CD8-positive, alpha-beta memory T cell (primary cell): ENCODE data around the gene GNB5. TPM values are rescaled to one million over a fixed set of nuclear protein-coding genes. Genes with fewer than 3 reads are reported as not detected.

ENCODE experiments used
- CTCF ChIA-PET: fragments of 350-600 bp; sonication (Branson Sonifier 250); formaldehyde crosslinking; loops from one replicate; lab custom pipeline; 2021; ENCODE audit warnings: antibody characterized with exemption; lab: Charles Lee
- POLR2A ChIA-PET: fragments of 350-600 bp; sonication (Branson Sonifier 250); formaldehyde crosslinking; loops from one replicate; lab custom pipeline; 2021; ENCODE audit warnings: antibody characterized with exemption; lab: Charles Lee
- DNase-seq, 5 donors: peaks; one replicate each; pipeline versions ENCODE4 v3.0.0 to v3.0.0-alpha.2; 2020 to 2022; ENCODE audit warnings: mixed read lengths in 1 of 5
- H3K27ac ChIP-seq: one replicate; pipeline ENCODE4 v1.7.0; 2013; ENCODE audit warnings: low read depth, mild to moderate bottlenecking, low read length, moderate library complexity
- H3K27me3 ChIP-seq: 2 replicates; pipeline ENCODE4 v1.7.0; 2013; ENCODE audit warnings: low read length, mild to moderate bottlenecking; ENCODE audit not compliant: insufficient read depth, poor library complexity, severe bottlenecking
- H3K36me3 ChIP-seq: 2 replicates; pipeline ENCODE4 v1.7.0; 2013; ENCODE audit warnings: mild to moderate bottlenecking, low read length, moderate library complexity; ENCODE audit not compliant: insufficient read depth
- H3K4me1 ChIP-seq: 2 replicates; pipeline ENCODE4 v1.7.0; 2013; ENCODE audit warnings: mild to moderate bottlenecking, low read length, moderate library complexity; ENCODE audit not compliant: insufficient read depth
- H3K4me3 ChIP-seq: 2 replicates; pipeline ENCODE4 v1.7.0; 2013; ENCODE audit warnings: mild to moderate bottlenecking, low read length
- H3K9me3 ChIP-seq: 2 replicates; pipeline ENCODE4 v1.7.0; 2013; ENCODE audit warnings: mild to moderate bottlenecking, low read length
- H3K27ac Mint-ChIP-seq, 8 donors: one replicate each; pipeline ENCODE4 v1.8.0; 2020 to 2021; ENCODE audit warnings: mixed read lengths in 8 of 8, mild to moderate bottlenecking in 6 of 8, inconsistent platforms in 3 of 8, moderate library complexity in 3 of 8
- H3K27me3 Mint-ChIP-seq, 2 donors: one replicate each; pipeline ENCODE4 v1.8.0; 2020 to 2021; ENCODE audit warnings: mixed read lengths in 2 of 2, mild to moderate bottlenecking in 1 of 2, moderate library complexity in 1 of 2
- H3K36me3 Mint-ChIP-seq, 3 donors: one replicate each; pipeline ENCODE4 v1.8.0; 2020 to 2021; ENCODE audit warnings: mixed read lengths in 3 of 3, inconsistent platforms in 1 of 3, mild to moderate bottlenecking in 1 of 3
- H3K4me1 Mint-ChIP-seq, 3 donors: one replicate each; pipeline ENCODE4 v1.8.0; 2020 to 2021; ENCODE audit warnings: mixed read lengths in 3 of 3, inconsistent platforms in 1 of 3, mild to moderate bottlenecking in 1 of 3
- H3K4me3 Mint-ChIP-seq, 7 donors: one replicate each; pipeline ENCODE4 v1.8.0; 2020 to 2021; ENCODE audit warnings: mixed read lengths in 7 of 7, mild to moderate bottlenecking in 6 of 7, moderate library complexity in 4 of 7, inconsistent platforms in 2 of 7
- H3K9me3 Mint-ChIP-seq, 5 donors: one replicate each; pipeline ENCODE4 v1.8.0; 2020 to 2022; ENCODE audit warnings: mixed read lengths in 5 of 5, mild to moderate bottlenecking in 3 of 5, moderate library complexity in 2 of 5, inconsistent platforms in 1 of 5
- polyA plus RNA-seq: library from polyadenylated mRNA; unstranded; fragments of 300-500 nt; fragmentation: Illumina TruSeq; gene quantifications from one replicate; pipeline ENCODE4 v1.2.3, GENCODE V29; 2021
- total RNA-seq, 2 experiments: library from RNA; stranded (reverse); gene quantifications; one replicate each; pipeline ENCODE4 v1.2.3, GENCODE V29; 2021

The GNB5 gene
- total and polyA plus RNA-seq, 3 experiments from 2014 or later: 19.2 to 46.0 (median 21.7) TPM

DNA sequence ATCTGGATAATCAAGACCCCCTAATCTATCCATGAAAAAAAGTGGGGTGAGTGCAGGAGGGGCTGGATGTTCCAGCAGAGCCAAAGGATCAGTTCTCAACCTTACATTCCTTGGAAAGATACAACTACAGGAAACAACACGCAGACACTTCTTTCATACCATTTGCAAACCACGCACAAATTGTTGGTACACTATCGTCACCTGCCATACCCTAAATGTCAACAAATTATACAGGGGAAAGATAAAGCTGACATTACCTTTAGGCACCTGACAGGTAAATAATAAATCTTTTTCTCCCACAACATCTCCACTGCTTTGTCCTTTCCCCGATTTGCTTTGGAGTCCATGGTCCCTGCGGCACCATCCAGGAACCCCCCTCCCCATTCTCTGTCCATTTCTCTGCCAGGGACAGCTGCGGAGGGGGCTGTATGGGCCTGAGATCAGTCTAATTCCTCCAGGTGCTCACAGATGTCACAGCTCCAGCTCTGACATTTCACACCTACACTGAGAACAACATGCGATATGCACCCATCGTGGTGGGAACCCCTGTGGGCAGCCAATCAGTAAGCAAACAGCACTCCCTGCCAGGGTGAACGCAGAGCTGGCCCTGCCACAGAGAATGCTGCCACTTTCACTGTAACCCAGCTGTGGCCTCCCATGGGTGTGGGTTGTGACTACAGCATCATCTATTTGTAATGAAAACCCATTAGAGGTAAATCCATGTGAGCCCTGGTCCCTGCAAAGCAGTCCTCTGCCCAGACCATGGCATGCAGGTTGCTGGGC, 41.0 kb downstream of the GNB5 start:
- Mint-ChIP-seq H3K27ac (peak overlapping the region in 3 of 8 donors; percentile 35 to 88 (median 62)), H3K36me3 (peaks cover 13 to 81% (median 28%) of the 10 kb centered on the region in 3 donors), H3K27me3 (no peaks in the 10 kb centered on the region), H3K4me3 (no peak overlapping the region), H3K4me1 (peaks cover 0 to under 1% (median under 1%) of the 10 kb centered on the region in 3 donors), H3K9me3 (no peaks in the 10 kb centered on the region)
- H3K9me3 ChIP-seq: no peaks in the 10 kb centered on the region
- DNase-seq: no peak
- no peak overlapping the region for H3K27ac ChIP-seq
- ChIA-PET CTCF (interaction anchor here (0.6 kb wide), 1 partner anchor 244 kb away, joined by 4 read pairs; no protein-coding TSS in a partner anchor), POLR2A (no interaction called here)
- no peak overlapping the region for H3K4me3 ChIP-seq
- H3K36me3 ChIP-seq: peaks cover 33% of the 10 kb centered on the region
- H3K27me3 ChIP-seq: no peaks in the 10 kb centered on the region
- H3K4me1 ChIP-seq: no peaks in the 10 kb centered on the region

DNA sequence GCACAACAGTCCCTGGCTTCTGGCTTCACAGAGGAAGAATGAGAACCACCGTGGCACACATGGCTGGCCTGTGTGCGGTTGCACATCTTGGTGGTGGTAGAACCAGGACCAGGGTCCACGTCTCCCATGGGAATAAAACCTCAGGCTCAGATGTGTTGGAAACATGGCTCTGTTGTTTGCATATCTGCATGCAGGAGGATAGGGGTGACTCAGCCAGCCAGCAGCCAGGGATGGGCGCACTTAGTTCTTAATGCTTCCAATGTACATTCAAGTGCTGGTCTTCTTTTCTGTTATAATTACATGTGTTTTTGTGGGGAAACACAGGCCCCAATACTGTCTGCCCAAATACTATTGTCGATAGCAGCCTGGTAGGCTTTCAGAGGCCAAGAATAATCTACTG, 42.8 kb downstream of the GNB5 start:
- peaks cover 13 to 86% (median 26%) of the 10 kb centered on the region in 3 donors for H3K36me3 Mint-ChIP-seq
- H3K27ac Mint-ChIP-seq: no peak overlapping the region
- no peaks in the 10 kb centered on the region for H3K9me3 Mint-ChIP-seq
- Histone ChIP-seq H3K27me3 (no peaks in the 10 kb centered on the region), H3K4me3 (no peak overlapping the region), H3K9me3 (no peaks in the 10 kb centered on the region), H3K27ac (no peak overlapping the region), H3K4me1 (no peaks in the 10 kb centered on the region), H3K36me3 (peaks cover 44% of the 10 kb centered on the region)
- POLR2A ChIA-PET: no interaction called here
- H3K27me3 Mint-ChIP-seq: no peaks in the 10 kb centered on the region
- CTCF ChIA-PET: interaction anchor here (1.1 kb wide), 1 partner anchor 14 kb away, joined by 3 read pairs; no protein-coding TSS in a partner anchor
- no peak for DNase-seq
- no peak overlapping the region for H3K4me3 Mint-ChIP-seq
- no peaks in the 10 kb centered on the region for H3K4me1 Mint-ChIP-seq

DNA sequence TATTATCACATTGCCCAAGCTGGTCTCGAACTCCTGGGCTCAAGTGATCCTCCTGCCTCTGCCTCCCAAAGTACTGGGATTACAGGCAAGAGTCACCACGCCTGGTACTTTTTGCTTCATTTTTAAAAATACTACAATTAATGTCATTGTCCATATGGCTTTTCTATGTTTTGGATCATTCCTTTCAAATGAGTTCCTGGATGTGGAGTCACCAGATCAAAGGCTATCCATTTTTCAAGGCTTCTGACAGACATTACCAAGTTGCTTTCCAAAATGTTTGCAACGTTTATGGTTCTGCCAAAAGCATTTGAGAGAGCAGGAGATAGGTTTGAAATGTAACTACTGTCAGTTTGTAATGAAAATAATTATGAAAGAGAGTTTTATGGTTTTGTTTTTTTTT, 44.4 kb downstream of the GNB5 start:
- Histone ChIP-seq H3K4me3 (no peak overlapping the region), H3K9me3 (no peaks in the 10 kb centered on the region), H3K4me1 (no peaks in the 10 kb centered on the region), H3K27me3 (no peaks in the 10 kb centered on the region), H3K27ac (no peak overlapping the region), H3K36me3 (peaks cover 44% of the 10 kb centered on the region)
- CTCF ChIA-PET: interaction anchor here (1.6 kb wide), 1 partner anchor 81 kb away, joined by 6 read pairs; no protein-coding TSS in a partner anchor
- Mint-ChIP-seq H3K4me3 (no peak overlapping the region), H3K36me3 (peaks cover 13 to 88% (median 28%) of the 10 kb centered on the region in 3 donors), H3K9me3 (no peaks in the 10 kb centered on the region), H3K27me3 (no peaks in the 10 kb centered on the region), H3K27ac (no peak overlapping the region), H3K4me1 (no peaks in the 10 kb centered on the region)
- POLR2A ChIA-PET: interaction anchor here (1.1 kb wide), 1 partner anchor 33 kb away, joined by 3 read pairs; no protein-coding TSS in a partner anchor
- no peak for DNase-seq

GRCh38 chr15:52146261-52146660, 44.9 kb downstream of the GNB5 start:
- ChIA-PET POLR2A (interaction anchor here (1.1 kb wide), 1 partner anchor 34 kb away, joined by 3 read pairs; no protein-coding TSS in a partner anchor), CTCF (interaction anchor here (1.6 kb wide), 1 partner anchor 81 kb away, joined by 6 read pairs; no protein-coding TSS in a partner anchor)
- H3K36me3 Mint-ChIP-seq: peaks cover 13 to 88% (median 30%) of the 10 kb centered on the region in 3 donors
- Histone ChIP-seq H3K27me3 (no peaks in the 10 kb centered on the region), H3K4me1 (no peaks in the 10 kb centered on the region), H3K27ac (no peak overlapping the region), H3K4me3 (no peak overlapping the region), H3K36me3 (peaks cover 39% of the 10 kb centered on the region), H3K9me3 (no peaks in the 10 kb centered on the region)
- no peaks in the 10 kb centered on the region for H3K9me3 Mint-ChIP-seq
- H3K4me1 Mint-ChIP-seq: no peaks in the 10 kb centered on the region
- DNase-seq: no peak
- H3K4me3 Mint-ChIP-seq: no peak overlapping the region
- no peak overlapping the region for H3K27ac Mint-ChIP-seq
- H3K27me3 Mint-ChIP-seq: no peaks in the 10 kb centered on the region

DNA sequence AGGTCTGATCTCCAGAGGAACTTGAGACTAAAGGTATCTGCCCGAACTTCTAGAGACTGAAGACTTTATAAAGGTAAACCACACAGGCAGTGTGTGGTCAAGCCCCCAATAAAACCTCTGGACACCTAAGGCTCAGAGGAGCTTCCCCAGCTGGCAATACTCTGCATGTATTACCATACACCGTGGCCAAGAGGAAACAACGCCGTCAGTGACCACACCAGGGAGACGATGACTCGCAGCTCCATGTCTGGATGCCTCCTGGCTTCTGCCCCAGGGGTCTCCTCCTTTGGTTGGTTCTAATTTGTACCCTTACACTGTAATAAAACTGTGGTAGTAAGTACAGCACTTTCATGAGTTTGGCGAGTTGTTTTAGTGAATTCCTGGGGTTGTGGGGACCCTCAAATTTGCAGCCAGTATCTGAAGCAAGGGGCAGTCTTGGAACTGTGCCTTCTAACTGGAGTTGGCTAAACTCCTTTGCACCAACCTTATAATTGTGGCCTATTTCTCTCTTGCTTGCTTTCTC, 46.5 kb downstream of the GNB5 start:
- Histone ChIP-seq H3K9me3 (no peaks in the 10 kb centered on the region), H3K27me3 (no peaks in the 10 kb centered on the region), H3K4me1 (no peaks in the 10 kb centered on the region), H3K36me3 (peaks cover 38% of the 10 kb centered on the region), H3K27ac (no peak overlapping the region), H3K4me3 (no peak overlapping the region)
- peaks cover 0 to 2% of the 10 kb centered on the region in 2 donors for H3K27me3 Mint-ChIP-seq
- ChIA-PET POLR2A (no interaction called here), CTCF (interaction anchor here (0.8 to 1.8 kb wide), 4 partner anchors 9 to 82 kb away, joined by 3 to 4 read pairs (median 3); no protein-coding TSS in a partner anchor)
- H3K36me3 Mint-ChIP-seq: peaks cover 17 to 87% (median 26%) of the 10 kb centered on the region in 3 donors
- H3K4me3 Mint-ChIP-seq: no peak overlapping the region
- no peaks in the 10 kb centered on the region for H3K9me3 Mint-ChIP-seq
- peak overlapping the region in 1 of 8 donors; percentile 69 for H3K27ac Mint-ChIP-seq
- peaks cover 3 to 4% (median 4%) of the 10 kb centered on the region in 3 donors for H3K4me1 Mint-ChIP-seq
- DNase-seq: no peak

GRCh38 chr15:52143873-52144272, 47.3 kb downstream of the GNB5 start:
- H3K27ac ChIP-seq: no peak overlapping the region
- Mint-ChIP-seq H3K4me1 (peaks cover 4 to 5% (median 5%) of the 10 kb centered on the region in 3 donors), H3K27me3 (peaks cover 0 to 2% of the 10 kb centered on the region in 2 donors), H3K9me3 (no peaks in the 10 kb centered on the region), H3K27ac (no peak overlapping the region), H3K4me3 (no peak overlapping the region), H3K36me3 (peaks cover 17 to 85% (median 23%) of the 10 kb centered on the region in 3 donors)
- ChIA-PET CTCF (interaction anchor here (1.0 to 1.8 kb wide), 3 partner anchors 10 to 83 kb away, joined by 3 to 4 read pairs (median 3); no protein-coding TSS in a partner anchor), POLR2A (no interaction called here)
- H3K36me3 ChIP-seq: peaks cover 30% of the 10 kb centered on the region
- H3K9me3 ChIP-seq: no peaks in the 10 kb centered on the region
- no peak for DNase-seq
- H3K4me1 ChIP-seq: no peaks in the 10 kb centered on the region
- no peaks in the 10 kb centered on the region for H3K27me3 ChIP-seq
- H3K4me3 ChIP-seq: no peak overlapping the region

GRCh38 chr15:52140646-52141045, 50.5 kb downstream of the GNB5 start:
- Mint-ChIP-seq H3K36me3 (peaks cover 8 to 83% (median 20%) of the 10 kb centered on the region in 3 donors), H3K9me3 (no peaks in the 10 kb centered on the region), H3K27ac (no peak overlapping the region), H3K27me3 (peaks cover 0 to 2% of the 10 kb centered on the region in 2 donors), H3K4me3 (no peak overlapping the region), H3K4me1 (peaks cover 19 to 30% (median 28%) of the 10 kb centered on the region in 3 donors)
- H3K4me3 ChIP-seq: no peak overlapping the region
- peaks cover 21% of the 10 kb centered on the region for H3K36me3 ChIP-seq
- peaks cover 23% of the 10 kb centered on the region for H3K4me1 ChIP-seq
- no peak overlapping the region for H3K27ac ChIP-seq
- H3K27me3 ChIP-seq: no peaks in the 10 kb centered on the region
- POLR2A ChIA-PET: no interaction called here
- CTCF ChIA-PET: interaction anchor here (0.9 to 1.4 kb wide), 4 partner anchors 13 to 169 kb away, joined by 3 read pairs; partner anchors contain the start of gene LEO1
- DNase-seq: no peak
- no peaks in the 10 kb centered on the region for H3K9me3 ChIP-seq
